Measurements from ENCODE around the gene ATF7. TPM values are rescaled to one million over a fixed set of nuclear protein-coding genes. Genes with fewer than 3 reads are reported as not detected.

ATF7 gene
- total and polyA plus RNA-seq, 8 donors: 11.6 to 31.5 (median 17.7) TPM

DNA sequence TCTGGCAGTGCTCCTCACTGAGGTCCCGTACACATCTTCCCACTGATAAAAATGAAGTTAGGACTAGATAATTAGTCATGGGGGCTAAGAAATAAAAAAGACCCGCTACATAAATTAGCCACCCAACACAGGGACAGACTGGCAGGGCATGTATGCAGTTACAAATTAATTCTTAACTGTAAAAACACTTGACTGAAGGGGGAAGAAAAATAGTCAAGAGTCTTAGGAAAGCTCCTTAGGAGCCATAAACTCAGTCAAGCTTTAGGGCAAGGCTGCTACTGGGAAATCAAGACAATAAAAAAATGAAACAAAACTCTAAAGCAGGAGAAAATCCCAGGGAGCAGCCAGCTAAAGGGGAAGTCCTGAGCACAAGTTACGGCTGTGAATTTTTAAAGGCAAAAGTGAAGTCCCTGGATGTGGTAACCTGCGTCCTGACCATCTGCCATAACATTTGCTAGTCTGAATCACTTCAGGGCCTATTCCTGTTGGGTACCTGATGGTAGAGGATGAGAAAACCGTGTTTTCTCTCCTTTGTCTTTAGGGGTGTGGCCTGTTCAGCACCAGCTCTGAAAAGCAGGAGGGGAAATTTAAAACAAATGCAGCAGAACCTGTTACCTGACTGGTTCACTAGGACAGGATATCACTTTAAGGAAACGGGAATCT, 111.4 kb downstream of the ATF7 start:
- intact Hi-C loops (cut with DNase I): no loop called here
- H3K4me3 ChIP-seq: no peak overlapping the region
- TF ChIP-seq, protein P1, sequence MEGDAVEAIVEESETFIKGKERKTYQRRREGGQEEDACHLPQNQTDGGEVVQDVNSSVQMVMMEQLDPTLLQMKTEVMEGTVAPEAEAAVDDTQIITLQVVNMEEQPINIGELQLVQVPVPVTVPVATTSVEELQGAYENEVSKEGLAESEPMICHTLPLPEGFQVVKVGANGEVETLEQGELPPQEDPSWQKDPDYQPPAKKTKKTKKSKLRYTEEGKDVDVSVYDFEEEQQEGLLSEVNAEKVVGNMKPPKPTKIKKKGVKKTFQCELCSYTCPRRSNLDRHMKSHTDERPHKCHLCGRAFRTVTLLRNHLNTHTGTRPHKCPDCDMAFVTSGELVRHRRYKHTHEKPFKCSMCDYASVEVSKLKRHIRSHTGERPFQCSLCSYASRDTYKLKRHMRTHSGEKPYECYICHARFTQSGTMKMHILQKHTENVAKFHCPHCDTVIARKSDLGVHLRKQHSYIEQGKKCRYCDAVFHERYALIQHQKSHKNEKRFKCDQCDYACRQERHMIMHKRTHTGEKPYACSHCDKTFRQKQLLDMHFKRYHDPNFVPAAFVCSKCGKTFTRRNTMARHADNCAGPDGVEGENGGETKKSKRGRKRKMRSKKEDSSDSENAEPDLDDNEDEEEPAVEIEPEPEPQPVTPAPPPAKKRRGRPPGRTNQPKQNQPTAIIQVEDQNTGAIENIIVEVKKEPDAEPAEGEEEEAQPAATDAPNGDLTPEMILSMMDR (IDR thresholded peaks at IDR 0.05): no peak
- DNase-seq (no peak), FAIRE-seq (no peak), ATAC-seq (no peak)
- WGBS, 2 donors: 79 to 82% methylated on average over 6 of the region's 6 CpGs
- H3K9me3 ChIP-seq: no peaks in the 10 kb centered on the region
- H3K27ac ChIP-seq: no peak overlapping the region
- peaks cover 8 to 44% (median 15%) of the 10 kb centered on the region in 3 donors for H3K36me3 ChIP-seq
- H3K27me3 ChIP-seq: no peaks in the 10 kb centered on the region
- no peaks in the 10 kb centered on the region for H3K4me1 ChIP-seq

DNA sequence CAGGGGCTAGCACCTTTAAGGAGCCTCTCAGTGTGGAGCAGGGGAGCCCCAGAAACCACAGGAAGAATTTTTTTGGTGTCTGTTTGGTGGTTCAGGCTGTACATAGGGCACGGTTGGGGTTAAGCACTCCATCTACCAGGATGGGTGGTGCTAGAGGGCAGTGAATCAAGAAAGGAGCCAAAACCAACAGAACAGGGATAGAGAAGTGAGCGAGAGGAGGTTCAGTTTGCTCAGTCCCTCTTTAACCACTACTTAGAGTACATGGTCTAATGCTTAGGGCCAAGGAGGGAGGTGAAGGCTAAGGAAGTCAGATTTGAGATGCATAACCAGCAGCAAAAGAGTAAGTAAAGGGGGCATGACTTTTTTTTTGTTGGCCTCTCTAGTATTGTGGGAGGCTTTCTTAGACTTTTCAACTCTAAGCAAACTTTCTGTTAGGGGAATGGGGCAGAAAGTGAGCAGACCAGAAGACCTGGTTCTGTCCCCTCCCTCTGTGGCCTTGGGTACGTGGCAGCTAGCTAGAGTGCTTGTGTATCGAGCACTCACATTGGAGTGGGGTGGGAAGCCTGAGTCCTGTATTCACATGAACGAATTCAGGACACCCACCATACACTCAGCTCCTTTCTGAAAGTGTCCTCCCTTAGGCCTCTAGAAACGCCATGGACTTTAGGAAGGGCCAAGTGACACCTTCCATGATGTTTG, 112.3 kb downstream of the ATF7 start:
- H3K27me3 ChIP-seq: no peaks in the 10 kb centered on the region
- WGBS, 2 donors: 72 to 76% methylated on average over 6 of the region's 6 CpGs
- H3K9me3 ChIP-seq: no peaks in the 10 kb centered on the region
- no peak overlapping the region for H3K27ac ChIP-seq
- no peaks in the 10 kb centered on the region for H3K4me1 ChIP-seq
- TF ChIP-seq, protein P1 (IDR thresholded peaks at IDR 0.05): no peak
- H3K36me3 ChIP-seq: peaks cover 8 to 40% (median 15%) of the 10 kb centered on the region in 3 donors
- no peak overlapping the region for H3K4me3 ChIP-seq
- ATAC-seq (no peak), FAIRE-seq (no peak), DNase-seq (no peak)
- intact Hi-C loops (cut with DNase I): no loop called here

DNA sequence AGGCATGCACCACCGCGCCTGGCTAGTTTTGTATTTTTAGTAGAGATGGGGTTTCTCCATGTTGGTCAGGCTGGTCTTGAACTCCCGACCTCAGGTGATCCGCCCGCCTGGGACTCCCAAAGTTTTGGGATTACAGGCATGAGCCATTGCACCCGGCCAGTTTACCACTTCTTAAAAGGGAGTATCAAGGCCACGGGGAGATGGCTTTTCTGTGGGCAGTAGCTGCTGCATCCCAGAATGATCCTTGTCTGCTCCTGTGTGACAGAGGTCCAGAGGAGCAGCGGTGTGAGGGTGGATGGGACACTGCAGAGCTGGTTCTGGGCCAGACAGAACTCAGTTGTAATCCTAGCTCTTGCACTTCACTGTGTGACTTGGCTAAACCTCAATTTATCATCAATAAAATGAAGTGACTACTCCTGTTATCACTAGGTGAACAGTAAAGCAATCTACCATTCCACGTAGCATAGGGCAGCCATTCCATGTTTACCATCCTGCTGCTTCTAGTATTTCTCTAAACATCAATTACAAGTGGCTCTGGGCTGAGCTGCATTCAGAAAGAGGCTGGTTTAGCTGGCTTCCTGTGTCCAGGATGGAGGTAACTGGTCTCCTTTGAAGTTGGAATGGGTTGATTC, 115.9 kb downstream of the ATF7 start:
- no peak for DNase-seq
- intact Hi-C loops (cut with DNase I): no loop called here
- Histone ChIP-seq H3K27ac (no peak overlapping the region), H3K27me3 (no peaks in the 10 kb centered on the region), H3K4me3 (no peak overlapping the region), H3K9me3 (no peaks in the 10 kb centered on the region), H3K4me1 (no peaks in the 10 kb centered on the region), H3K36me3 (peaks cover 2 to 27% (median 5%) of the 10 kb centered on the region in 3 donors)
- FAIRE-seq: no peak
- TF ChIP-seq, protein P1 (IDR thresholded peaks at IDR 0.05): no peak
- no peak for ATAC-seq
- WGBS, 2 donors: 82 to 83% methylated on average over 9 of the region's 9 CpGs

DNA sequence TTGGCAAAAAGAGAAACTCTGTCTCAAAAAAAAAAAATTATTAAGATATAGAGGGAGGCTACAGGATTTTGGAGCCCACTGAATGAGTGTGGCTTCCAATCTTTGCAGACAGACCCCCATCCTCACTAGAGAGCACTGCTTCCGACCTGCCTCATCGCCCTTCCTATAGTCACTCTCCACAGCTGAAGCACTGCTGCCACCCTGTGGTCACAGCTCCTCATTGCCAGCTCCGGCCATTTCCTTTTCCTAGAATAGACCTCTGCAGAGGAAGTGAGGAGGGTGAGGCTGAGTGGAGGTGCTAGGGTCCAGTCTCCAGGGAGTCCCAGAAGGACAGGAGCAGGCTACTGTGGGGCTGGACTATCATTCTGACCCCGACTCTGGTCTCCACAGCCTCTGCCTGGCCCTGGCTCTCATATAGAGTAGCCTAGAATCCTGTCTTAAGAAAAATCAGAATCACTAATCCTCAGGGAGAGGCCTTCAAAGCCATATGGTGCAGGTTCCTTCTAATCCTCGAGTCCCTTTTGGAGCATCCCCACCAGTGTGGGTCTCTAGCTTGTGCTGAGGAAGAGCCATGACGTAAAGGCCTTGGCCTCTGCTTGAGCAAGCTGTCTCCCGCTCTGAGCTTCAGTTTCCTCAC, 117.5 kb downstream of the ATF7 start:
- FAIRE-seq: no peak
- peak; percentile 88 to 98 (median 93) for ATAC-seq
- intact Hi-C loops (cut with DNase I): loop anchor here in 1 of 3 donors (5.0 kb wide), 1 partner anchor 161 kb away; no protein-coding TSS in a partner anchor
- no peaks in the 10 kb centered on the region for H3K4me1 ChIP-seq
- peak; percentile 73 to 91 (median 87) for DNase-seq
- no peak overlapping the region for H3K4me3 ChIP-seq
- no peak overlapping the region for H3K27ac ChIP-seq
- TF ChIP-seq, protein P1 (IDR thresholded peaks at IDR 0.05): peak; percentile 72 to 83 (median 79)
- H3K27me3 ChIP-seq: no peaks in the 10 kb centered on the region
- 28% methylated on average over 7 of the region's 7 CpGs for WGBS, 2 donors
- peaks cover 2 to 16% (median 5%) of the 10 kb centered on the region in 3 donors for H3K36me3 ChIP-seq
- H3K9me3 ChIP-seq: no peaks in the 10 kb centered on the region

Measured in pancreas (tissue), 10 donors.